ENCODE measurements around the gene PIK3R3.

Gene PIK3R3

GRCh38 chr1:46070164-46070814, 62.1 kb downstream of the PIK3R3 start:
- no peak for DNase-seq (ENCODE audit: low read depth)
- TF ChIP-seq, protein P1, sequence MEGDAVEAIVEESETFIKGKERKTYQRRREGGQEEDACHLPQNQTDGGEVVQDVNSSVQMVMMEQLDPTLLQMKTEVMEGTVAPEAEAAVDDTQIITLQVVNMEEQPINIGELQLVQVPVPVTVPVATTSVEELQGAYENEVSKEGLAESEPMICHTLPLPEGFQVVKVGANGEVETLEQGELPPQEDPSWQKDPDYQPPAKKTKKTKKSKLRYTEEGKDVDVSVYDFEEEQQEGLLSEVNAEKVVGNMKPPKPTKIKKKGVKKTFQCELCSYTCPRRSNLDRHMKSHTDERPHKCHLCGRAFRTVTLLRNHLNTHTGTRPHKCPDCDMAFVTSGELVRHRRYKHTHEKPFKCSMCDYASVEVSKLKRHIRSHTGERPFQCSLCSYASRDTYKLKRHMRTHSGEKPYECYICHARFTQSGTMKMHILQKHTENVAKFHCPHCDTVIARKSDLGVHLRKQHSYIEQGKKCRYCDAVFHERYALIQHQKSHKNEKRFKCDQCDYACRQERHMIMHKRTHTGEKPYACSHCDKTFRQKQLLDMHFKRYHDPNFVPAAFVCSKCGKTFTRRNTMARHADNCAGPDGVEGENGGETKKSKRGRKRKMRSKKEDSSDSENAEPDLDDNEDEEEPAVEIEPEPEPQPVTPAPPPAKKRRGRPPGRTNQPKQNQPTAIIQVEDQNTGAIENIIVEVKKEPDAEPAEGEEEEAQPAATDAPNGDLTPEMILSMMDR (IDR thresholded peaks at IDR 0.05; ENCODE audit: low read depth, low read length, missing control alignments): no peak

GRCh38 chr1:46068525-46068924, 63.9 kb downstream of the PIK3R3 start:
- H3K4me3 ChIP-seq (ENCODE audit: low read depth, low read length): no peak overlapping the region
- DNase-seq (ENCODE audit: low read depth): no peak
- TF ChIP-seq, protein P1 (IDR thresholded peaks at IDR 0.05; ENCODE audit: low read depth, low read length, missing control alignments): no peak

More at GRCh38 chr1:46070164-46070814, 62.1 kb downstream of the PIK3R3 start:
- H3K4me3 ChIP-seq (ENCODE audit: low read depth, low read length): no peak overlapping the region

DNA sequence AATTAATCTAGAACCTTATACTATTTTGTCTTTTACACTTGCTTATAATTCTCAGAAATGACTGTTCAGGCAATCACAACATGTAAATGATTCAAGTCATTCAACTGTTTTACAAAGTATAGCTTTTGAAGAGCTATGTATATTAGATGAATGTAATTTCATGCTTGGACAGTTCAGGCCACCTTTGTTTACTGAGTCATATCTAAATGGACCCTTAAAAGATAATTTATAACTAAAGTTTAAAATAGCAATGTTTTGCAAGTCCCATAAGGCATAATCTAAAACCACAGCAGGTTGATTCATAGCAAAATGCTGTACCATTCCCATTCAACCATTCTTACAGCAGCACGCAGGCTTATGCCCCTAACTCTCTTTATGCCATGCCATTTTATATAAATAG, 64.8 kb downstream of the PIK3R3 start:
- no peak overlapping the region for H3K4me3 ChIP-seq (ENCODE audit: low read depth, low read length)
- DNase-seq (ENCODE audit: low read depth): no peak
- TF ChIP-seq, protein P1 (IDR thresholded peaks at IDR 0.05; ENCODE audit: low read depth, low read length, missing control alignments): no peak

DNA sequence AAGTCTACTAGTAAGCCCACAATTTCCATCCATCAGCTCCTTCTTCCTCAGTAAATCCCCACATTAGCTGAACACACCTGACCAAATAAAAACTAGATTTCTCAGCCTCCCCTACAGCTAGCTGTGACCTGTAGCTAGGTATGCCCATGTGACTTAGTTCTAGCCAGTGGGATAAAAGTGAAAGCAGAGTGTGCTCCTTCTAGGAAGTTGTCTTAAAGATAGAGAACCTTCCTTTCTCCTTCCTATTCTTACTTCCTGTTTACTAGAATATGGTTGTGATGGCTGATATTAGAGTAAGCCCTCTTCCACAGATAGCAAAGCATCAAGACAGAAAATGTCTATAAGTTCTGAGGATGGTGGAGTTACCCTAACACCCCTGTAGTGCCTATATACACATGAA, 67.0 kb downstream of the PIK3R3 start:
- DNase-seq (ENCODE audit: low read depth): no peak
- TF ChIP-seq, protein P1 (IDR thresholded peaks at IDR 0.05; ENCODE audit: low read depth, low read length, missing control alignments): no peak
- H3K4me3 ChIP-seq (ENCODE audit: low read depth, low read length): no peak overlapping the region

DNA sequence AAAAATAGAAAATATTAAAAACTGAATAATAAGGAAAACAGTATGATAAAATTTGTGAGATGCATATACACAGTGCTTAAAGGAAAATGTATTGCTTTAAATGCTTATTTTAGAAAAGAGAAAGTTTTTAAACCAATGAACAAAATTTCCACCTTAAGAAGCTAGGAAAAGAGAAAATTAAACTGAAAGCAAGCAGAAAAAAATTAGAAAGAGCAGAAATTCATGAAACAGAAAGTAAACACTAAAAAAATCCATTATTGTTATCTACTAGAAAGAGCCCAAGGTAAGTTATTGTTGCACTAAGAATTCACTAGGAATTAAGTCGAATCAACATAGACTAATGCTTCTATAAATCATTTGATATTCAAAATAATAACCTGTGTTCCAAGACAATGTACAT, 67.7 kb downstream of the PIK3R3 start:
- no peak for DNase-seq (ENCODE audit: low read depth)
- TF ChIP-seq, protein P1 (IDR thresholded peaks at IDR 0.05; ENCODE audit: low read depth, low read length, missing control alignments): no peak
- H3K4me3 ChIP-seq (ENCODE audit: low read depth, low read length): no peak overlapping the region

DNA sequence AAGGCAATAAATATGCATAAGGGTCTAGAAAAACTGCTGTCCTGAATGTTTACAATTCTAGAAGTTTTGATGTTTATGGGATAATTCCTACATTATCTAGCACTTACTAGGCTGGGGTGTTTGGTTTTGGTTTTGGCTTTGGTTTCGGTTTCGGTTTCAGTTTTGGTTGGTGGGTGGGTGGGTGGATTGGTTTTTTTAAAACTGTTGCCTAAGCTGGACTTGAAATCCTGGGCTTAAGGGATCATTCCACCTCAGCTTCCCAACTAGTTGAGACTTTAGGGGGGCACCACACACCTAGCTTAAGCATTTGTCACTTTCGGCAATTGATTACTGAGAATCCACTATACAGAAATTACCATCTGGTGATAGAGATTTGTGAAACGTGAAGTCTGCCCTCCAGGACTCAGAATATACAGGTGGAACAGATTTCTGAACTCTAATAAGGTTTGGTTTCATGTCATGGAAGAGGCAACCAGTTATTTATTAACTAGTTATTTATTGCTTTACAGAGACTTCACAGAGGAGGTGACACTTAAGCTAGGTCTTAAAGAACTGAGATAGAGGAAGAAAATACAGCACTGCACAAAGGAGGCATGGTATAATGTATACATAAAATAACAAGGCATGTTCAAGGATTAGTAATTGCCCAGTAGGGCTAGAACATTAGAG, 69.6 kb downstream of the PIK3R3 start:
- no peak for DNase-seq (ENCODE audit: low read depth)
- TF ChIP-seq, protein P1 (IDR thresholded peaks at IDR 0.05; ENCODE audit: low read depth, low read length, missing control alignments): no peak
- H3K4me3 ChIP-seq (ENCODE audit: low read depth, low read length): no peak overlapping the region

- TF ChIP-seq, protein P1 (IDR thresholded peaks at IDR 0.05; ENCODE audit: low read depth, low read length, missing control alignments): no peak
- no peak overlapping the region for H3K4me3 ChIP-seq (ENCODE audit: low read depth, low read length)
- DNase-seq (ENCODE audit: low read depth): no peak
These were observed 71.3 kb downstream of the PIK3R3 start for GRCh38 chr1:46061146-46061545.

Data from GM12864 (cell line).